ENCODE data around the gene BTBD7. TPM values are rescaled to one million over a fixed set of nuclear protein-coding genes. Genes with fewer than 3 reads are reported as not detected.
A peak's percentile ranks its signal among the peaks of the same experiment; 100 is the strongest.

The BTBD7 gene
- total and polyA plus RNA-seq, 5 donors from 2014 or later: 6.5 to 27.8 (median 10.7) TPM

DNA sequence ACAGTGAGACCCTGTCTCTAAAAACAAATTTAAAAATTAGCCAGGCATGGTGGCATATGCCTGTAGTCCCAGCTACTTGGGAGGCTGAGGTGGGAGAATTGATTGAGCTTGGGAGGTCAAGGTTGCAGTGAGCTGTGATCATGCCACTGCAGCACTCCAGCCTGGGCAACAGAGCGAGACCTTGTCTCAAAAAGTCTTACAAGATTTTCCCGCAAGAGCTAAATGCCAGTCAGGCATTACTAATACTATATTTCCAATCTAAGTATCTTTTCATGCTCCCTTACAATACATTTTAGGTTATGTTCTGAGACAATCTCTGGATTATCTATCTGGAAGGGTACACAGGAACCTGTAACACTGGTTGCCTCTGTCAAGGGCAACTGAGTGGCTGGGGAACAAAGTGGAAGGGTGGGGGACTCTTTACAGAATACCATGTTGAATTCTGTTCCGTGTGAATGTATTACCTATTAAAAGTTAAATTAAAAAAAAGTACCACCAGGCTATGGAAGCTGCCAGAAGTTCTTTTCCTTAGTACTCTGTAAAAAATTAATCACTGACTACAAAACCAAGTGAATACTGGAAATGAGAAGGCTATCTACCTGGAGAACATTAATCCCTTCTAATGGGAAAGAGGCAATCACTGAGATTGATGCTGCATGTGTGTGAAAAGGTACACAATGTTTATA lies 56.7 kb downstream of the BTBD7 start:
- peaks cover 6% of the 10 kb centered on the region for H3K36me3 ChIP-seq (ENCODE audit: control insufficient read depth, insufficient read depth, low read length)
- no peak overlapping the region for H3K4me3 ChIP-seq (ENCODE audit: low read depth, low read length)
- Mint-ChIP-seq H3K27me3 (no peaks in the 10 kb centered on the region), H3K4me3 (no peak overlapping the region), H3K9me3 (no peaks in the 10 kb centered on the region), H3K27ac (no peak overlapping the region), H3K4me1 (peaks cover under 1 to 30% (median 17%) of the 10 kb centered on the region in 4 donors), H3K36me3 (peaks cover 20% of the 10 kb centered on the region)
- no peak for ATAC-seq (ENCODE audit: low read depth in 2 of 2)
- no peaks in the 10 kb centered on the region for H3K27me3 ChIP-seq (ENCODE audit: control insufficient read depth, insufficient read depth, low read length)
- H3K27ac ChIP-seq (ENCODE audit: insufficient read depth, low read length, poor library complexity, severe bottlenecking): no peak overlapping the region
- no peaks in the 10 kb centered on the region for H3K9me3 ChIP-seq (ENCODE audit: control insufficient read depth in 2 of 2, low read length in 2 of 2)
- DNase-seq: no peak
- H3K4me1 ChIP-seq (ENCODE audit: control insufficient read depth, insufficient read depth, low read length, poor library complexity, severe bottlenecking): no peaks in the 10 kb centered on the region

DNA sequence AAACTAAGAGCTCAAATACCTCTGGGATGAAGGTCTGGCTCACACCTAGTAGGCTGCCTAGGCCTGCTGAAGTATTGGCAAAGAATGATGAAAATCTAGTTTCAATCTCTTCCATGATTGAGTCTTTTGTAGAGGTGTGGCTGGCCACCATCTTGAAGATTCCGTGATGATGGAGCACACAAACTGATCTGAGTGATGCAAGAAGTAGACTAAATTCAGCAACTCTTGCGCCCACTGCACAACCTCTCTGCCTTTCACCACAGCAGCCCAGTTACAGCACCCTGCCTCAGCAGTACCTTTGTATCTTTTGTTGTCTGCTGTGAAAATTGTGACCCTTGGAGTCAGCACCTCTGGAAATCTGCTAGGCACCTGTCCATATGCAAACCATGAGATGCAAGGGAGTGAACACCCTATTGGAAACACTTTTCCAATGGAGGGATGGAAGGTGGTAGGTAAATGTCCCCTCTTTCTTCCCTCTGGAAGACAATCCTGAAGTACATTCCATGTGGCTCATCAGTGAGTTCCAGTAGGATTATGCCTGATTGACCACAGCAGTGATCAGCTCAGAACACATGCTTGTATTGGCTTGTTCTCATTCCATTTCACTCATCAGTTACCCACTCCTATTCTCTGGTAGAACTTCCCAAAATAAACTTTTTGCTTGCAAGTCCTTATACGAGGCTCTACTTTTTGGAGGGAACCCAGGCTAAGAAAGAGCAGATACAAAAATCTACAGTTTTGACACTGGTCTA lies 58.6 kb downstream of the BTBD7 start:
- no peak for ATAC-seq (ENCODE audit: low read depth in 2 of 2)
- Histone ChIP-seq H3K36me3 (ENCODE audit: control insufficient read depth, insufficient read depth, low read length) (peaks cover 6% of the 10 kb centered on the region), H3K27me3 (ENCODE audit: control insufficient read depth, insufficient read depth, low read length) (no peaks in the 10 kb centered on the region), H3K9me3 (ENCODE audit: control insufficient read depth in 2 of 2, low read length in 2 of 2) (no peaks in the 10 kb centered on the region), H3K27ac (ENCODE audit: insufficient read depth, low read length, poor library complexity, severe bottlenecking) (no peak overlapping the region), H3K4me3 (ENCODE audit: low read depth, low read length) (no peak overlapping the region), H3K4me1 (ENCODE audit: control insufficient read depth, insufficient read depth, low read length, poor library complexity, severe bottlenecking) (no peaks in the 10 kb centered on the region)
- Mint-ChIP-seq H3K9me3 (no peaks in the 10 kb centered on the region), H3K4me3 (no peak overlapping the region), H3K4me1 (peaks cover 0 to 31% (median 10%) of the 10 kb centered on the region in 4 donors), H3K27me3 (no peaks in the 10 kb centered on the region), H3K36me3 (peaks cover 24% of the 10 kb centered on the region), H3K27ac (peak overlapping the region in 1 of 3 donors; percentile 38)
- DNase-seq: no peak

DNA sequence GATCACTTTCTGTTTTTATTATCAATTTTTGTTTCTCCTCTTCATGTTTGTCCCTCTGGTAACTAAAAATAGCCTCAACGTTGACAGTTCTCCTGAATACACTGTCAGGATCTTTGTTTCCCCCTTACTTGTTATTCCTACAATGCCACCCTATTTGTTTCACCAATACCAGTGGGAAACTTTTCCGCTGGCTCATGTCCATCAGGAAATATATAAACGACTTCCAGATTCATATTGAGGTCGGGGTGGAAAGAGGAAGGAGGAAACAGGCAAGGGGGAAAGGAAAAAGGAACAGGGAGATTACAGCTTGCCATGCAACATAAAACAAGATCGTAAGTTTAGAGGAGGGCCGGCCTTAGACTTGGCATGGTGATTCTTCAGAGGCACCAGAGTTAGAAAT lies 61.7 kb downstream of the BTBD7 start:
- no peak overlapping the region for H3K4me3 Mint-ChIP-seq
- no peak for ATAC-seq (ENCODE audit: low read depth in 2 of 2)
- no peaks in the 10 kb centered on the region for H3K9me3 ChIP-seq (ENCODE audit: control insufficient read depth in 2 of 2, low read length in 2 of 2)
- H3K9me3 Mint-ChIP-seq: no peaks in the 10 kb centered on the region
- no peak overlapping the region for H3K4me3 ChIP-seq (ENCODE audit: low read depth, low read length)
- no peak for DNase-seq
- H3K4me1 Mint-ChIP-seq: peaks cover 2 to 36% (median 14%) of the 10 kb centered on the region in 4 donors
- no peaks in the 10 kb centered on the region for H3K4me1 ChIP-seq (ENCODE audit: control insufficient read depth, insufficient read depth, low read length, poor library complexity, severe bottlenecking)
- peaks cover 6% of the 10 kb centered on the region for H3K36me3 ChIP-seq (ENCODE audit: control insufficient read depth, insufficient read depth, low read length)
- no peaks in the 10 kb centered on the region for H3K27me3 Mint-ChIP-seq
- no peaks in the 10 kb centered on the region for H3K27me3 ChIP-seq (ENCODE audit: control insufficient read depth, insufficient read depth, low read length)
- H3K36me3 Mint-ChIP-seq: peaks cover 15% of the 10 kb centered on the region
- no peak overlapping the region for H3K27ac ChIP-seq (ENCODE audit: insufficient read depth, low read length, poor library complexity, severe bottlenecking)
- H3K27ac Mint-ChIP-seq: peak overlapping the region in 1 of 3 donors; percentile 31

DNA sequence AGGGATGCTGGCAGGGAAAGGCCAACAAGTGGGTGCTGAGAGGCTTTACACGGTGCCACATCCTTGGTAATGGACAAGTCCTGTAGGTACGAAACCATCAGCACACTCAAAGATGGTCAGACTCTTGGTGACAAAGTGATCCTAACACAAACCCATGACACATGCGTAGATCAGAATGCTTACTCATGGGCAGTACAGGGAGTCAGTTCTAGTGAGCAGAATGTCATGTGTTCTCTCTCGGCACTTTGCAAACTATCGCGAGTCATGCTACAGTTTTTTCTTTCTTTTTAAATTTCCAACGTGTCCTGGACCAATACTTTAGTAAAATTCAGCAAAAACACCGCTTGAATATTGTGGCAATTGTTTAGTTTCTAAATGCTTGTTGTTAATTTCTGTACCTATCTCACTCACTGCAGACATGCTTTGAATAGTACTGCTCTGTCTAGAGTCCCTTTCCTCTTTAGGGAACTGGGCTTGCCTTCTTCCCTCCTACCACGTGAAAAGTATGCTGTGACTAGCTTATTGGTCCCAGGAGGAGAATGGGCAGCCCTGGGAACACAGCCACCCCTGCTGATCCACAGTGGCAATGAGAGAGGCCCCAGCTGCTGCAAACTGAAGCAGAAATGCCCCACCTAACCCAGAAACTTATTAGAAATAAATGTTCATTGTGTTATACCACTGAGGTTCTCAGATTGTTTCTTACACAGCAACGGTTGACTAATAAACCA lies 63.3 kb downstream of the BTBD7 start:
- Mint-ChIP-seq H3K4me3 (no peak overlapping the region), H3K36me3 (peaks cover 15% of the 10 kb centered on the region), H3K4me1 (peaks cover 6 to 41% (median 14%) of the 10 kb centered on the region in 4 donors), H3K27ac (no peak overlapping the region), H3K27me3 (no peaks in the 10 kb centered on the region), H3K9me3 (no peaks in the 10 kb centered on the region)
- Histone ChIP-seq H3K9me3 (ENCODE audit: control insufficient read depth in 2 of 2, low read length in 2 of 2) (no peaks in the 10 kb centered on the region), H3K4me3 (ENCODE audit: low read depth, low read length) (no peak overlapping the region), H3K27ac (ENCODE audit: insufficient read depth, low read length, poor library complexity, severe bottlenecking) (no peak overlapping the region), H3K36me3 (ENCODE audit: control insufficient read depth, insufficient read depth, low read length) (peaks cover 6% of the 10 kb centered on the region), H3K27me3 (ENCODE audit: control insufficient read depth, insufficient read depth, low read length) (no peaks in the 10 kb centered on the region), H3K4me1 (ENCODE audit: control insufficient read depth, insufficient read depth, low read length, poor library complexity, severe bottlenecking) (no peaks in the 10 kb centered on the region)
- no peak for ATAC-seq (ENCODE audit: low read depth in 2 of 2)
- DNase-seq: no peak

DNA sequence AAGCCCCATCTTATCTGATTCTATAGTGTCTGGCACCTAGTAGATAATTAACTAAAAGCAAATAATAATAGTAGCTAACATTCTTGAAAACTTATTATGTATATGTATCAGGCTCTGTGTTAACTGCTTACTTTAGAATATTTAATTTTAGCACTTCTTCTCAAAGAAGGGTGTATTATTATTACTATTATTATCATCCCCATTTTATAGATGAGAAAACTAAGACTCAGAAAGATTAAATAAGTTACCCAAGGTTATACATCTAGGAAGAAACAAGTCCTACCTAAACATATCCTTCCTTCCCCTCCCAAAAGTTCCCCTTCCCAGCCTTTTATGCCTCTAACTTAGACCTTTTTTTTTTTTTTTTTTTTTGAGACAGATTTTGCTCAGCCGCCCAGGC lies 64.4 kb downstream of the BTBD7 start:
- no peaks in the 10 kb centered on the region for H3K27me3 ChIP-seq (ENCODE audit: control insufficient read depth, insufficient read depth, low read length)
- H3K27ac Mint-ChIP-seq: peak overlapping the region in 1 of 3 donors; percentile 62
- H3K4me1 Mint-ChIP-seq: peaks cover 6 to 41% (median 21%) of the 10 kb centered on the region in 4 donors
- no peak for DNase-seq
- no peak overlapping the region for H3K27ac ChIP-seq (ENCODE audit: insufficient read depth, low read length, poor library complexity, severe bottlenecking)
- no peak for ATAC-seq (ENCODE audit: low read depth in 2 of 2)
- no peaks in the 10 kb centered on the region for H3K9me3 Mint-ChIP-seq
- H3K4me3 Mint-ChIP-seq: no peak overlapping the region
- peaks cover 6% of the 10 kb centered on the region for H3K36me3 ChIP-seq (ENCODE audit: control insufficient read depth, insufficient read depth, low read length)
- H3K27me3 Mint-ChIP-seq: no peaks in the 10 kb centered on the region
- H3K4me3 ChIP-seq (ENCODE audit: low read depth, low read length): no peak overlapping the region
- no peaks in the 10 kb centered on the region for H3K4me1 ChIP-seq (ENCODE audit: control insufficient read depth, insufficient read depth, low read length, poor library complexity, severe bottlenecking)
- H3K9me3 ChIP-seq (ENCODE audit: control insufficient read depth in 2 of 2, low read length in 2 of 2): no peaks in the 10 kb centered on the region
- peaks cover 22% of the 10 kb centered on the region for H3K36me3 Mint-ChIP-seq

DNA sequence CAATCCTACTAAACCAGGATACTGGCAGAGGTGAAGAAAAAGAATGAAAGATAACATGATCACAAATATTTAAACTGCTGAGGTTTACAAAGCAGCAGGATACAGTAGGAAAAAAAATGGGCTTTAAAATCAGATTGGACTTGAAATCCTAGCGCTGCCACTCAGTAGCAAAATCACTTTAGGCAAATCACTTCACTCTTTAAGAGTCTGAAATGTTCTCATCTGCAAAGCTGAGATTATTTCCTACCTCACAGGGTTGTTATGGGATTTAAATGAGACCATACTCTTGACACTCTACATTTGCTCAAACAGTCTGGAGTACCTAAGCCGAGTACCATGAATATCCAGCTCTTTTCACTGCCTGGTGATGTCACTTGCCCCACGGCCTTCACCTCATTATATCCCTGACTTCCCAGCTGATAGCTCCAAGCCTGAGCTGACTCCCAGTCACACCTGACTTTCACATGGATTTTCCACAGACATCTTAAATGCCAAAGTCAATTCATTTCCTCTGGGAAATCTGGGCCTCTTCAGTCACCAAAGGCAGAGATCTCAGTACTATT lies 65.6 kb downstream of the BTBD7 start:
- H3K27me3 ChIP-seq (ENCODE audit: control insufficient read depth, insufficient read depth, low read length): no peaks in the 10 kb centered on the region
- no peaks in the 10 kb centered on the region for H3K27me3 Mint-ChIP-seq
- H3K9me3 ChIP-seq (ENCODE audit: control insufficient read depth in 2 of 2, low read length in 2 of 2): no peaks in the 10 kb centered on the region
- no peaks in the 10 kb centered on the region for H3K9me3 Mint-ChIP-seq
- no peak overlapping the region for H3K4me3 ChIP-seq (ENCODE audit: low read depth, low read length)
- peaks cover 6 to 39% (median 22%) of the 10 kb centered on the region in 4 donors for H3K4me1 Mint-ChIP-seq
- DNase-seq: no peak
- H3K27ac ChIP-seq (ENCODE audit: insufficient read depth, low read length, poor library complexity, severe bottlenecking): no peak overlapping the region
- ATAC-seq (ENCODE audit: low read depth in 2 of 2): no peak
- no peak overlapping the region for H3K4me3 Mint-ChIP-seq
- H3K36me3 ChIP-seq (ENCODE audit: control insufficient read depth, insufficient read depth, low read length): peaks cover 11% of the 10 kb centered on the region
- peaks cover 17% of the 10 kb centered on the region for H3K36me3 Mint-ChIP-seq
- H3K4me1 ChIP-seq (ENCODE audit: control insufficient read depth, insufficient read depth, low read length, poor library complexity, severe bottlenecking): peaks cover 3% of the 10 kb centered on the region
- no peak overlapping the region for H3K27ac Mint-ChIP-seq

DNA sequence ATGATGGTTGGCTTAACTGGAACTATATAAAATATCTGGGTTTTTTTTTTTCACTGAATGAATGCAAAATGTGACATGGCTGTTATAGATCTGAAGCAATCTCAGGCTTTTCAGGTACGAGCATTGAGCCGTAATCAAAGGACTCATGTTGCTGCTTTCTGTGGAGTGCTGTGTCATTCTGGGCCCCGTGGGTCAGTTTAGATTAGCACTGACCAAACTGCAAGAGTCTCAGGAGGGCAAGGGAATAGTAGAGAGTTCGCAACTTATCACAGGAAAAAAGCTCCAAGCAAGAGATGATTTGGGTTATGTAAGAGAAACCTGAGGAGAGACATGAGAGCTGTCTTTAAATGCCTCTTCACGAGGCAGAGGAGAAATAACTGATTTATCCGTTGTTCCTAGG lies 66.7 kb downstream of the BTBD7 start:
- Mint-ChIP-seq H3K4me3 (no peak overlapping the region), H3K4me1 (peaks cover 6 to 35% (median 20%) of the 10 kb centered on the region in 4 donors), H3K27ac (no peak overlapping the region), H3K36me3 (peaks cover 13% of the 10 kb centered on the region), H3K27me3 (no peaks in the 10 kb centered on the region), H3K9me3 (no peaks in the 10 kb centered on the region)
- DNase-seq (no peak), ATAC-seq (ENCODE audit: low read depth in 2 of 2) (no peak)
- Histone ChIP-seq H3K36me3 (ENCODE audit: control insufficient read depth, insufficient read depth, low read length) (peaks cover 16% of the 10 kb centered on the region), H3K4me3 (ENCODE audit: low read depth, low read length) (no peak overlapping the region), H3K4me1 (ENCODE audit: control insufficient read depth, insufficient read depth, low read length, poor library complexity, severe bottlenecking) (peaks cover 3% of the 10 kb centered on the region), H3K27me3 (ENCODE audit: control insufficient read depth, insufficient read depth, low read length) (no peaks in the 10 kb centered on the region), H3K9me3 (ENCODE audit: control insufficient read depth in 2 of 2, low read length in 2 of 2) (no peaks in the 10 kb centered on the region), H3K27ac (ENCODE audit: insufficient read depth, low read length, poor library complexity, severe bottlenecking) (no peak overlapping the region)
